MG63 (cell line): Measurements from ENCODE around the gene DCDC2B. TPM values are rescaled to one million over a fixed set of nuclear protein-coding genes. Genes with fewer than 3 reads are reported as not detected.
"Not testable (repeated sequence)": the region's sequence is repeated elsewhere in the genome, so short reads cannot be mapped to it uniquely, and the experiment has no call there.

Source experiments
- DNase-seq: peaks from one replicate; pipeline ENCODE4 v3.0.0-alpha.2; 2020
- H3K27me3 ChIP-seq: fragments of 250-450 bp; sonication (Bioruptor Pico); 2 replicates; pipeline ENCODE4 v1.5.1; 2020; ENCODE audit warnings: mild to moderate bottlenecking, moderate library complexity
- H3K36me3 ChIP-seq: fragments of 250-450 bp; sonication (Bioruptor Pico); 2 replicates; pipeline ENCODE4 v1.5.1; 2020; ENCODE audit warnings: mild to moderate bottlenecking, moderate library complexity
- H3K4me3 ChIP-seq: fragments of 250-450 bp; sonication (Bioruptor Pico); 2 replicates; pipeline ENCODE4 v1.5.1; 2020; ENCODE audit warnings: mild to moderate bottlenecking, moderate library complexity
- H3K9me3 ChIP-seq: fragments of 250-450 bp; sonication (Bioruptor Pico); 2 replicates; pipeline ENCODE4 v1.5.1; 2020; ENCODE audit warnings: mild to moderate bottlenecking, moderate library complexity
- total RNA-seq: library from RNA; depleted of rRNA; stranded (reverse); fragments of >200 nt; shearing (Covaris generic); gene quantifications from 2 replicates; pipeline ENCODE4 v1.2.3, GENCODE V29; 2014; ENCODE audit warnings: low replicate concordance; rRNA removed

DCDC2B gene
- not detected in 2 replicates for total RNA-seq

- no peaks in the 10 kb centered on the region for H3K36me3 ChIP-seq
- H3K4me3 ChIP-seq, result no peak within 1 kb of the TSS
- DNase-seq, result peak; percentile 47
- no peaks in the 10 kb centered on the region for H3K9me3 ChIP-seq
- H3K27me3 ChIP-seq, result no peaks in the 10 kb centered on the region
Measured at GRCh38 chr1:32208891-32209328, at the start of gene DCDC2B. Gene DCDC2B, plus strand, starts transcription at chr1:32209089. Its CDS starts 5 bp downstream, at chr1:32209094.

GRCh38 chr1:32159189-32159588 lies 49.7 kb upstream of the DCDC2B start:
- DNase-seq, result no peak
- Histone ChIP-seq H3K27me3 (no peaks in the 10 kb centered on the region), H3K4me3 (no peak overlapping the region), H3K36me3 (peaks cover 65% of the 10 kb centered on the region), H3K9me3 (no peaks in the 10 kb centered on the region)

GRCh38 chr1:32163405-32163804 lies 45.5 kb upstream of the DCDC2B start:
- no peak for DNase-seq
- no peaks in the 10 kb centered on the region for H3K27me3 ChIP-seq
- no peaks in the 10 kb centered on the region for H3K9me3 ChIP-seq
- peaks cover 55% of the 10 kb centered on the region for H3K36me3 ChIP-seq
- H3K4me3 ChIP-seq, result no peak overlapping the region

- DNase-seq, H3K9me3 ChIP-seq, H3K27me3 ChIP-seq, H3K4me3 ChIP-seq: not testable (repeated sequence)
- H3K36me3 ChIP-seq, result peaks cover 52% of the 10 kb centered on the region
Measured at GRCh38 chr1:32165633-32166032, 43.3 kb upstream of the DCDC2B start.

GRCh38 chr1:32170991-32171390 lies 37.9 kb upstream of the DCDC2B start:
- DNase-seq, result no peak
- Histone ChIP-seq H3K4me3 (no peak overlapping the region), H3K9me3 (no peaks in the 10 kb centered on the region), H3K36me3 (peaks cover 58% of the 10 kb centered on the region), H3K27me3 (no peaks in the 10 kb centered on the region)

GRCh38 chr1:32172621-32173245 lies 36.2 kb upstream of the DCDC2B start:
- H3K9me3 ChIP-seq, result no peaks in the 10 kb centered on the region
- H3K4me3 ChIP-seq, result no peak overlapping the region
- peaks cover 47% of the 10 kb centered on the region for H3K36me3 ChIP-seq
- DNase-seq, result no peak
- no peaks in the 10 kb centered on the region for H3K27me3 ChIP-seq

GRCh38 chr1:32178380-32179192 lies 30.3 kb upstream of the DCDC2B start:
- Histone ChIP-seq H3K36me3 (peaks cover 43% of the 10 kb centered on the region), H3K27me3 (no peaks in the 10 kb centered on the region), H3K9me3 (no peaks in the 10 kb centered on the region), H3K4me3 (peak overlapping the region; percentile 97)
- no peak for DNase-seq

- no peak for DNase-seq
- peaks cover 43% of the 10 kb centered on the region for H3K36me3 ChIP-seq
- no peaks in the 10 kb centered on the region for H3K27me3 ChIP-seq
Measured at GRCh38 chr1:32179193-32179442, 29.8 kb upstream of the DCDC2B start.

GRCh38 chr1:32179443-32180185 lies 29.3 kb upstream of the DCDC2B start, which contains the start of gene TXLNA:
Gene TXLNA, plus strand, starts transcription at chr1:32179675. Its CDS starts 671 bp downstream, at chr1:32180346.
- no peaks in the 10 kb centered on the region for H3K9me3 ChIP-seq
- peak; percentile 96 for DNase-seq
- H3K36me3 ChIP-seq, result peaks cover 43% of the 10 kb centered on the region
- no peaks in the 10 kb centered on the region for H3K27me3 ChIP-seq
- H3K4me3 ChIP-seq, result peak within 1 kb of the TSS; percentile 97

More at GRCh38 chr1:32179193-32179442, 29.8 kb upstream of the DCDC2B start:
- H3K4me3 ChIP-seq, result peak overlapping the region; percentile 97
- H3K9me3 ChIP-seq, result no peaks in the 10 kb centered on the region

GRCh38 chr1:32180186-32181060 lies 28.5 kb upstream of the DCDC2B start:
- Histone ChIP-seq H3K4me3 (peak overlapping the region; percentile 97), H3K9me3 (no peaks in the 10 kb centered on the region), H3K27me3 (no peaks in the 10 kb centered on the region), H3K36me3 (peaks cover 47% of the 10 kb centered on the region)
- peak; percentile 64 for DNase-seq

GRCh38 chr1:32181065-32181464 lies 27.8 kb upstream of the DCDC2B start:
- no peak for DNase-seq
- Histone ChIP-seq H3K9me3 (no peaks in the 10 kb centered on the region), H3K36me3 (peaks cover 51% of the 10 kb centered on the region), H3K27me3 (no peaks in the 10 kb centered on the region), H3K4me3 (peak overlapping the region; percentile 97)

GRCh38 chr1:32181563-32181962 lies 27.3 kb upstream of the DCDC2B start:
- DNase-seq, result no peak
- no peaks in the 10 kb centered on the region for H3K9me3 ChIP-seq
- H3K36me3 ChIP-seq, result peaks cover 56% of the 10 kb centered on the region
- H3K27me3 ChIP-seq, result no peaks in the 10 kb centered on the region
- H3K4me3 ChIP-seq, result peak overlapping the region; percentile 97; the same call in 1 of the 2 replicates

GRCh38 chr1:32182060-32182459 lies 26.8 kb upstream of the DCDC2B start:
- no peak for DNase-seq
- Histone ChIP-seq H3K27me3 (no peaks in the 10 kb centered on the region), H3K9me3 (no peaks in the 10 kb centered on the region), H3K4me3 (no peak overlapping the region), H3K36me3 (peaks cover 61% of the 10 kb centered on the region)

GRCh38 chr1:32184650-32185049 lies 24.2 kb upstream of the DCDC2B start:
- Histone ChIP-seq H3K9me3 (no peaks in the 10 kb centered on the region), H3K36me3 (peaks cover 87% of the 10 kb centered on the region), H3K27me3 (no peaks in the 10 kb centered on the region), H3K4me3 (no peak overlapping the region)
- DNase-seq, result no peak

- no peaks in the 10 kb centered on the region for H3K9me3 ChIP-seq
- H3K36me3 ChIP-seq, result peaks cover 90% of the 10 kb centered on the region
- H3K27me3 ChIP-seq, result no peaks in the 10 kb centered on the region
- H3K4me3 ChIP-seq, result no peak overlapping the region
- no peak for DNase-seq
Measured at GRCh38 chr1:32186077-32186476, 22.8 kb upstream of the DCDC2B start.

- no peaks in the 10 kb centered on the region for H3K9me3 ChIP-seq
- no peak for DNase-seq
- no peak overlapping the region for H3K4me3 ChIP-seq
- peaks cover 90% of the 10 kb centered on the region for H3K36me3 ChIP-seq
- H3K27me3 ChIP-seq, result no peaks in the 10 kb centered on the region
Measured at GRCh38 chr1:32186491-32186890, 22.4 kb upstream of the DCDC2B start.
